NT2/D1 (cell line): ENCODE data around the gene SPIB.

Experiments used
- SUZ12 ChIP-seq: IDR thresholded peaks from 2 replicates; pipeline ENCODE4 v1.6.1; 2011; ENCODE audit not compliant: insufficient read length, insufficient read depth; ENCODE audit errors: extremely low read depth
- ZNF274 ChIP-seq: IDR thresholded peaks from 2 replicates; pipeline ENCODE4 v1.6.1; 2011; ENCODE audit warnings: mild to moderate bottlenecking, low read depth, low read length

DNA sequence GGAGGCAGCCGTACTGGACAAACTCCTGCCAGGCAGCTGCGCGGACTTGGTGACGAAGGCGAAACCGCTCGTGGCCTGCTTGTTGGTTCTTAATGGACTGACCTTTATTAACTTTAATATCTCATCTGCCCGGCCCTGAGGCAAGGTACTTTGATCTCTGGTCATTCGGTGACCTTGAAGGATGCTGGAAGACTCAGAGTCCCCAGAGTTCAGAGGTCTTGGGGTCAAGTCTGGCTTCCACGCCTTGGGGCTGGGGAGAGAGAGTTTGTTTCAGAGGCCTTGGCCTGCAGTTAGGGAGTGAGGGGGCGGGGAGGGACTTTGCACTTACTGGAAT is 47.9 kb downstream of the SPIB start:
- TF ChIP-seq SUZ12 = no peak
- no peak for TF ChIP-seq ZNF274
